Neural cell (in vitro differentiated cells): ENCODE measurements around the gene NDNF. TPM values are rescaled to one million over a fixed set of nuclear protein-coding genes. Genes with fewer than 3 reads are reported as not detected.

Source experiments
- H2AFZ ChIP-seq: fragments of 200-600, 300-800 bp; sonication (generic), shearing (Covaris generic); 2 replicates; pipeline ENCODE4 v1.6.0; 2014; ENCODE audit warnings: low read depth, mild to moderate bottlenecking, antibody characterized with exemption, low read length, moderate library complexity
- H3F3A ChIP-seq: fragments of 200-600 bp; shearing (Covaris generic); 2 replicates; pipeline ENCODE4 v1.6.1; 2016; ENCODE audit warnings: mild to moderate bottlenecking, moderate library complexity, mixed read lengths, antibody characterized with exemption, low read length; ENCODE audit not compliant: insufficient read depth, poor library complexity, severe bottlenecking
- H3K27ac ChIP-seq: fragments of 200-600, 300-800 bp; sonication (generic), shearing (Covaris generic); 2 replicates; pipeline ENCODE4 v1.5.1; 2014; ENCODE audit warnings: mild to moderate bottlenecking, low read length, moderate library complexity
- H3K27me3 ChIP-seq: fragments of 300-800, 200-600 bp; sonication (generic), shearing (Covaris generic); 2 replicates; pipeline ENCODE4 v1.6.0; 2014; ENCODE audit warnings: mild to moderate bottlenecking, low read depth, low read length, moderate library complexity; ENCODE audit not compliant: insufficient read depth
- H3K36me3 ChIP-seq: fragments of 300-800, 200-600 bp; sonication (generic), shearing (Covaris generic); 2 replicates; pipeline ENCODE4 v1.5.1; 2014; ENCODE audit warnings: mild to moderate bottlenecking, antibody characterized with exemption, low read length, moderate library complexity; ENCODE audit not compliant: insufficient read depth
- H3K4me2 ChIP-seq: fragments of 300-800, 200-600 bp; sonication (generic), shearing (Covaris generic); 2 replicates; pipeline ENCODE4 v1.6.0; 2014; ENCODE audit warnings: mild to moderate bottlenecking, low read length
- H3K4me3 ChIP-seq: fragments of 300-800, 200-600 bp; sonication (generic), shearing (Covaris generic); 2 replicates; pipeline ENCODE4 v1.5.1; 2014; ENCODE audit warnings: mild to moderate bottlenecking, low read length, moderate library complexity
- H3K79me2 ChIP-seq: fragments of 200-600 bp; shearing (Covaris generic); replicated peaks from 2 replicates; pipeline ENCODE4 v1.6.0; 2014; ENCODE audit warnings: mild to moderate bottlenecking, low read length, moderate library complexity; ENCODE audit not compliant: insufficient read depth
- H3K9ac ChIP-seq: fragments of 300-800, 200-600 bp; sonication (generic), shearing (Covaris generic); 2 replicates; pipeline ENCODE4 v1.6.1; 2016; ENCODE audit warnings: mild to moderate bottlenecking, low read length, mixed read lengths
- H3K9me2 ChIP-seq: fragments of 200-600 bp; shearing (Covaris generic); 2 replicates; pipeline ENCODE4 v1.6.1; 2016; ENCODE audit warnings: mild to moderate bottlenecking, low read length, mixed read lengths; ENCODE audit not compliant: insufficient read depth
- H3K9me3 ChIP-seq: fragments of 200-600, 300-800 bp; sonication (generic), shearing (Covaris generic); 2 replicates; pipeline ENCODE4 v1.6.1; 2016; ENCODE audit warnings: mild to moderate bottlenecking, mixed run types, low read length, moderate library complexity, mixed read lengths
- H4K20me1 ChIP-seq: fragments of 200-600 bp; shearing (Covaris generic); 2 replicates; pipeline ENCODE4 v1.6.1; 2016; ENCODE audit warnings: mild to moderate bottlenecking, mixed run types; ENCODE audit not compliant: insufficient read depth
- EP300 ChIP-seq: fragments of 450-650 bp; conservative IDR thresholded peaks from 2 replicates; pipeline ENCODE4 v1.6.1; 2014; ENCODE audit warnings: antibody characterized with exemption, mild to moderate bottlenecking, moderate library complexity; ENCODE audit not compliant: poor library complexity, severe bottlenecking
- EZH2 ChIP-seq: fragments of 200-600, 300-800 bp; shearing (Covaris generic), sonication (generic); IDR thresholded peaks from 2 replicates; pipeline ENCODE4 v1.6.1; 2014; ENCODE audit warnings: antibody characterized with exemption, low read length, borderline replicate concordance, mild to moderate bottlenecking; ENCODE audit not compliant: insufficient read depth, poor library complexity, severe bottlenecking
- MXI1 ChIP-seq: fragments of 450-650 bp; conservative IDR thresholded peaks from 2 replicates; pipeline ENCODE4 v1.6.1; 2014; ENCODE audit warnings: antibody characterized with exemption, mild to moderate bottlenecking; ENCODE audit not compliant: poor library complexity, severe bottlenecking
- POLR2AphosphoS5 ChIP-seq: IDR thresholded peaks from 2 replicates; pipeline ENCODE4 v1.6.1; 2012
- RAD21 ChIP-seq: fragments of 450-650 bp; conservative IDR thresholded peaks from 2 replicates; pipeline ENCODE4 v1.6.1; 2014; ENCODE audit warnings: antibody characterized with exemption, mild to moderate bottlenecking, moderate library complexity
- REST ChIP-seq: IDR thresholded peaks from 2 replicates; pipeline ENCODE4 v1.6.1; 2012; ENCODE audit warnings: borderline replicate concordance
- SMC3 ChIP-seq: fragments of 450-650 bp; conservative IDR thresholded peaks from 2 replicates; pipeline ENCODE4 v1.6.1; 2014; ENCODE audit warnings: antibody characterized with exemption, mild to moderate bottlenecking, moderate library complexity; ENCODE audit not compliant: poor library complexity
- TAF1 ChIP-seq: IDR thresholded peaks from 2 replicates; pipeline ENCODE4 v1.6.1; 2012; ENCODE audit warnings: low read depth
- polyA plus RNA-seq: library from polyadenylated mRNA; depleted of rRNA; stranded (reverse); fragments of >200 nt; gene quantifications from 2 replicates; pipeline ENCODE4 v1.2.3, GENCODE V29; 2014
- TF ChIP-seq, protein P1 (sequence below): fragments of 450-650 bp; IDR thresholded peaks from 2 replicates; pipeline ENCODE4 v1.5.1; 2014; ENCODE audit warnings: antibody characterized with exemption, mild to moderate bottlenecking, moderate library complexity; ENCODE audit not compliant: poor library complexity, severe bottlenecking

NDNF gene
- polyA plus RNA-seq, 1 donor from 2014 or later: 4.3 TPM

DNA sequence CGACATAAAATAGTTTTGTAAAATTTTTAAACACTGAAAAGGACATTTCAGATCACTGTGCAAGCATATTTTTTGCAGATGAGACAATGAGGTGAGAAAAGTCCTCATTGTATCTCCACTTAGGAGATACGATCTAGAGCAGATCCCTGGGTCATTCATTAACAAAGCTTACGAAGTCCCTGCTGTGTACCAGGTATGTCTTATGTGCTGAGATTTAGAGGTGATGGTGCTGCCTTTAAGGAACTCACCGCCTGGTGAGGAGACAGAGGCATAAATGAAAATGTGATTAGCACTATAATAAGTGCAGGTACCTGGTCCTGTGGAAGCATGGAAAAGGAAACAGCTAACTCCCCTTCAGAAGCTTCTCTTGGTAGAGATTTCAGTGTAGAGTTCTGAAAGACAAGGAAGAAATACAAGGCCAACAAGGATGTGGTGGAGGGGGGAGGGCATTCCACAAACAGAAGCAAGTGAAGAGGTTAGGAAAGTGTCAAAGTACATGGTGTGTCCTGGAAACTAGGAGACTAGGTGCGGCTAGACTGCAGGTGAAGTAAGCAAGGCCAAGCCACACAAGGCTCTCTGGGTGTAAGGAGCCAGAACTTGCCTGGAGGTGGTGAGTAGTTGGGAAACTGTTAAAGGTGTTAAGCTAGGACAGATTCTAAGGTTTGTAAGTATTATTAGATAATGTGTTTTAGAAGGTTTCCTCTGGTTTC lies 1.5 kb upstream of the NDNF start:
- no peaks in the 10 kb centered on the region for H3K36me3 ChIP-seq

GRCh38 chr4:121073004-121073435 lies 685 bp upstream of the NDNF start:
- H3K27ac ChIP-seq: no peak overlapping the region
- H3K9ac ChIP-seq: peak overlapping the region; percentile 58
- no peaks in the 10 kb centered on the region for H4K20me1 ChIP-seq
- H3K79me2 ChIP-seq: no peaks in the 10 kb centered on the region
- H3K27me3 ChIP-seq: peaks cover 42% of the 10 kb centered on the region
- H3K36me3 ChIP-seq: no peaks in the 10 kb centered on the region
- no peaks in the 10 kb centered on the region for H3F3A ChIP-seq
- H3K9me2 ChIP-seq: no peaks in the 10 kb centered on the region
- H2AFZ ChIP-seq: peak overlapping the region; percentile 73
- peak overlapping the region; percentile 90 for H3K4me2 ChIP-seq
- H3K9me3 ChIP-seq: no peaks in the 10 kb centered on the region
- no peak for TF ChIP-seq EP300
- no peak for TF ChIP-seq MXI1
- no peak for TF ChIP-seq EZH2
- H3K4me3 ChIP-seq: peak overlapping the region; percentile 81

More for the DNA sequence above, 1.5 kb upstream of the NDNF start:
- Histone ChIP-seq H3K4me2 (no peak overlapping the region), H2AFZ (no peak overlapping the region), H3K4me3 (no peak overlapping the region), H3K9ac (no peak overlapping the region), H4K20me1 (no peaks in the 10 kb centered on the region), H3K79me2 (no peaks in the 10 kb centered on the region), H3K9me3 (no peaks in the 10 kb centered on the region), H3K9me2 (no peaks in the 10 kb centered on the region), H3F3A (no peaks in the 10 kb centered on the region), H3K27me3 (peaks cover 42% of the 10 kb centered on the region), H3K27ac (no peak overlapping the region)
- no peak for TF ChIP-seq MXI1
- no peak for TF ChIP-seq REST
- no peak for TF ChIP-seq EZH2

DNA sequence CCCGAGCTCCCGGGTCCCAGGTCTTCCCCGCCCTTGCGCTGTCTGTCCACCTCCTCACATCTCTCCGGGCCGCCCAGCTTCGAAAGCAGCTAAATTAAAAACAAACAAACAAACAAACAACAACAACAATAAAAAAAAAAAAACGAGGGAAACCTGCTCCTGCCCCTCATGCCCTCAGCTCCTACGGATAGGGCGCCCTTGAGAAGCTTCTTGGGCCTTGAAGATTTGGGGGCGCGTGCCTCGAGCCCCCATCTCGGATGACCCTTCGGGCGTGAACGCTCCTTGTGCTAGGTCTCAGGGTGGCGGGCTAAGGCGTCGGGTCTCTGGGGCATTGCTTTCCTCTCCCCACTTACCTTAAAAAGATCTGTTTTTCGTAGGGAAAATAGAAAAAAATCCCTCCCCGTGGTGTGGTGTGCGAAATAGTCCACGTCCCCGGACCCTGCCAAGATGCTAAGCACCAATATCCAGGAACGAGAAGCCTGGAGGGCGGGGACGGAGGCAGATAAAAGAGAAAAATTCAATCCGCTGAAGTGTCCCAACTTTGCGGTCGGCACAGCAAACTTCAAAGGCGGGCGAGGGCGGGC lies 603 bp downstream of the NDNF start:
- Histone ChIP-seq H3K4me2 (peak overlapping the region; percentile 77), H3K9me2 (no peaks in the 10 kb centered on the region), H3K9ac (peak overlapping the region; percentile 40), H3K79me2 (no peaks in the 10 kb centered on the region), H3K4me3 (peak overlapping the region; percentile 81), H3K27me3 (peaks cover 42% of the 10 kb centered on the region), H3F3A (no peaks in the 10 kb centered on the region), H3K9me3 (no peaks in the 10 kb centered on the region), H3K27ac (no peak overlapping the region), H4K20me1 (no peaks in the 10 kb centered on the region), H3K36me3 (no peaks in the 10 kb centered on the region), H2AFZ (no peak overlapping the region)
- TF ChIP-seq, protein P1, sequence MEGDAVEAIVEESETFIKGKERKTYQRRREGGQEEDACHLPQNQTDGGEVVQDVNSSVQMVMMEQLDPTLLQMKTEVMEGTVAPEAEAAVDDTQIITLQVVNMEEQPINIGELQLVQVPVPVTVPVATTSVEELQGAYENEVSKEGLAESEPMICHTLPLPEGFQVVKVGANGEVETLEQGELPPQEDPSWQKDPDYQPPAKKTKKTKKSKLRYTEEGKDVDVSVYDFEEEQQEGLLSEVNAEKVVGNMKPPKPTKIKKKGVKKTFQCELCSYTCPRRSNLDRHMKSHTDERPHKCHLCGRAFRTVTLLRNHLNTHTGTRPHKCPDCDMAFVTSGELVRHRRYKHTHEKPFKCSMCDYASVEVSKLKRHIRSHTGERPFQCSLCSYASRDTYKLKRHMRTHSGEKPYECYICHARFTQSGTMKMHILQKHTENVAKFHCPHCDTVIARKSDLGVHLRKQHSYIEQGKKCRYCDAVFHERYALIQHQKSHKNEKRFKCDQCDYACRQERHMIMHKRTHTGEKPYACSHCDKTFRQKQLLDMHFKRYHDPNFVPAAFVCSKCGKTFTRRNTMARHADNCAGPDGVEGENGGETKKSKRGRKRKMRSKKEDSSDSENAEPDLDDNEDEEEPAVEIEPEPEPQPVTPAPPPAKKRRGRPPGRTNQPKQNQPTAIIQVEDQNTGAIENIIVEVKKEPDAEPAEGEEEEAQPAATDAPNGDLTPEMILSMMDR: no peak
- TF ChIP-seq SMC3 (no peak), EZH2 (no peak), RAD21 (no peak), REST (no peak), TAF1 (no peak), EP300 (no peak), POLR2AphosphoS5 (no peak), MXI1 (no peak)
